HepG2 (cell line): ENCODE results near the gene SLC25A18.

Experiments
- ATF1 ChIP-seq: IDR thresholded peaks from 2 replicates; pipeline ENCODE4 v1.6.1; 2016; ENCODE audit warnings: mild to moderate bottlenecking, control low read depth
- ATF2 ChIP-seq: sonication (generic); formaldehyde crosslinking; IDR thresholded peaks from 2 replicates; pipeline ENCODE4 v1.4.0; 2020; ENCODE audit warnings: missing genetic modification reagents
- HNF4G ChIP-seq, 2 experiments: sonication (generic) in 1 of 2; formaldehyde crosslinking in 1 of 2; IDR thresholded peaks; 2 replicates each; pipeline versions ENCODE4 v1.4.0 to v1.6.1; 2011 to 2020; ENCODE audit warnings: borderline replicate concordance in 2 of 2, low read depth in 2 of 2, mild to moderate bottlenecking in 2 of 2, low read length in 1 of 2, missing genetic modification reagents in 1 of 2, moderate library complexity in 1 of 2
- MATR3 ChIP-seq: sonication (generic); formaldehyde crosslinking; IDR thresholded peaks from 2 replicates; pipeline ENCODE4 v1.4.0; 2020; ENCODE audit warnings: missing genetic modification reagents
- MZF1 ChIP-seq: sonication (generic); formaldehyde crosslinking; IDR thresholded peaks from 2 replicates; pipeline ENCODE4 v1.8.1; 2023; ENCODE audit warnings: mild to moderate bottlenecking, missing genetic modification reagents, borderline replicate concordance
- SMC3 ChIP-seq: IDR thresholded peaks from 2 replicates; pipeline ENCODE4 v1.6.1; 2011; ENCODE audit warnings: low read length, improper control_type of control experiment
- SP1 ChIP-seq, 2 experiments: fragments of 450-650 bp in 1 of 2; sonication (generic) in 1 of 2; formaldehyde crosslinking in 1 of 2; IDR thresholded peaks; 2 replicates each; pipeline versions ENCODE4 v1.4.0 to v1.6.1; 2016 to 2020; ENCODE audit warnings: missing genetic modification reagents in 1 of 2
- TF ChIP-seq, protein P1 (sequence below): sonication (generic); formaldehyde crosslinking; IDR thresholded peaks from 2 replicates; pipeline ENCODE4 v1.5.0; 2020; ENCODE audit warnings: mild to moderate bottlenecking, missing genetic modification reagents, moderate library complexity
- TF ChIP-seq, protein P2 (sequence below): IDR thresholded peaks from 2 replicates; pipeline ENCODE4 v1.6.1; 2012; ENCODE audit warnings: inconsistent platforms

DNA sequence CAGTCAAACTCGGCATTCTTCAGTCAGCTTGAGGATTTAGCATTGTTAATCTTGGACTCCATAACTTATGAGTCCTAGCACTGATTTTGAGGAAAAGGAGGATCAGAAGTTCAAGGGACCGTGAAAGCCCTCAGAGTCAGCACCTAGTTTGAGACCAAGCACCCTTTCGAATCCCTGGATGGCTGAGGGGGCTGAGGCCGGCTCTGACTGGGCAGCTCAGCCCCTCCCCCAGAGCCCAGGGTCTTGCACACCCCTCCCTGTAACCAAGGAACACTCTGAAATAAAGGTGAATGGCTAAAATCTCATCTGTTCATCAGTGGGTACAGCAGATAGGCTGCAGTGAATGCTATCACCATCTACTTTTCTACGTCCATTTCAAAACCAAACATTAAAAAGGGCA is 27.3 kb downstream of the SLC25A18 start:
- TF ChIP-seq SMC3 (no peak), ATF2 (no peak), SP1 (IDR thresholded peaks at IDR 0.05) (no peak), SP1 (CRISPR knock-in tag; IDR thresholded peaks at IDR 0.05) (no peak), ATF1 (CRISPR knock-in tag) (no peak), MATR3 (CRISPR knock-in tag) (no peak), HNF4G (IDR thresholded peaks at IDR 0.05; ENCODE audit: borderline replicate concordance, low read depth, low read length) (no peak), HNF4G (CRISPR knock-in tag; IDR thresholded peaks at IDR 0.05; ENCODE audit: borderline replicate concordance, low read depth) (no peak), MZF1 (no peak)
- TF ChIP-seq, protein P1, sequence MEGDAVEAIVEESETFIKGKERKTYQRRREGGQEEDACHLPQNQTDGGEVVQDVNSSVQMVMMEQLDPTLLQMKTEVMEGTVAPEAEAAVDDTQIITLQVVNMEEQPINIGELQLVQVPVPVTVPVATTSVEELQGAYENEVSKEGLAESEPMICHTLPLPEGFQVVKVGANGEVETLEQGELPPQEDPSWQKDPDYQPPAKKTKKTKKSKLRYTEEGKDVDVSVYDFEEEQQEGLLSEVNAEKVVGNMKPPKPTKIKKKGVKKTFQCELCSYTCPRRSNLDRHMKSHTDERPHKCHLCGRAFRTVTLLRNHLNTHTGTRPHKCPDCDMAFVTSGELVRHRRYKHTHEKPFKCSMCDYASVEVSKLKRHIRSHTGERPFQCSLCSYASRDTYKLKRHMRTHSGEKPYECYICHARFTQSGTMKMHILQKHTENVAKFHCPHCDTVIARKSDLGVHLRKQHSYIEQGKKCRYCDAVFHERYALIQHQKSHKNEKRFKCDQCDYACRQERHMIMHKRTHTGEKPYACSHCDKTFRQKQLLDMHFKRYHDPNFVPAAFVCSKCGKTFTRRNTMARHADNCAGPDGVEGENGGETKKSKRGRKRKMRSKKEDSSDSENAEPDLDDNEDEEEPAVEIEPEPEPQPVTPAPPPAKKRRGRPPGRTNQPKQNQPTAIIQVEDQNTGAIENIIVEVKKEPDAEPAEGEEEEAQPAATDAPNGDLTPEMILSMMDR (CRISPR knock-in tag) = no peak
- TF ChIP-seq, protein P2, sequence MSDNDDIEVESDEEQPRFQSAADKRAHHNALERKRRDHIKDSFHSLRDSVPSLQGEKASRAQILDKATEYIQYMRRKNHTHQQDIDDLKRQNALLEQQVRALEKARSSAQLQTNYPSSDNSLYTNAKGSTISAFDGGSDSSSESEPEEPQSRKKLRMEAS = no peak
